SK-N-SH (cell line): ENCODE measurements around the gene ESRRA. TPM values are rescaled to one million over a fixed set of nuclear protein-coding genes. Genes with fewer than 3 reads are reported as not detected.

Experiments
- CTCF ChIA-PET: fragments of 300-600, 350-600 bp; formaldehyde crosslinking; extraction: SDS; loops from one replicate; lab custom pipeline; 2021; lab: Yijun Ruan, JAX
- POLR2A ChIA-PET: fragments of 350-600 bp; sonication (Branson Sonifier 250); formaldehyde crosslinking; extraction: SDS; loops from one replicate; lab custom pipeline; 2020; ENCODE audit warnings: antibody characterized with exemption, inconsistent platforms; lab: Yijun Ruan, JAX
- DNase-seq: peaks from one replicate; pipeline ENCODE4 v3.0.0; 2012
- H2AFZ ChIP-seq: fragments of 200-600 bp; sonication (generic); 2 replicates; pipeline ENCODE4 v1.8.1; 2016; ENCODE audit warnings: antibody characterized with exemption, mild to moderate bottlenecking, low read depth
- H3F3A ChIP-seq: fragments of 200-600 bp; sonication (generic); replicated peaks from 2 replicates; pipeline ENCODE3; 2016; ENCODE audit warnings: antibody characterized with exemption, mild to moderate bottlenecking; ENCODE audit not compliant: insufficient read depth
- H3K27ac ChIP-seq, 2 experiments: fragments of 200-500 bp in 1 of 2; fragments of 200-600 bp in 1 of 2; sonication (Bioruptor generic) in 1 of 2; sonication (generic), shearing (Covaris generic) in 1 of 2; 2 replicates each; pipeline versions ENCODE4 v1.5.1 to v1.6.1; 2014 to 2016; ENCODE audit warnings: low read depth in 2 of 2, inconsistent platforms in 1 of 2, low read length in 1 of 2, mild to moderate bottlenecking in 1 of 2, mixed read lengths in 1 of 2
- H3K27me3 ChIP-seq: fragments of 200-600 bp; sonication (generic), shearing (Covaris generic); 2 replicates; pipeline ENCODE4 v1.6.1; 2016; ENCODE audit warnings: mixed run types; ENCODE audit not compliant: insufficient read depth
- H3K36me3 ChIP-seq, 2 experiments: fragments of 200-500 bp in 1 of 2; fragments of 200-600 bp in 1 of 2; sonication (Bioruptor generic) in 1 of 2; sonication (generic) in 1 of 2; replicated peaks in 1 of 2; 2 replicates each; pipeline versions ENCODE3 to v1.5.1; 2014 to 2016; ENCODE audit warnings: low read length in 1 of 2, mild to moderate bottlenecking in 1 of 2; ENCODE audit not compliant: insufficient read depth in 2 of 2, control insufficient read depth in 1 of 2
- H3K4me1 ChIP-seq, 2 experiments: fragments of 200-500 bp in 1 of 2; fragments of 200-600 bp in 1 of 2; sonication (Bioruptor generic) in 1 of 2; sonication (generic), shearing (Covaris generic) in 1 of 2; 2 replicates each; pipeline versions ENCODE4 v1.5.1 to v1.6.1; 2014 to 2016; ENCODE audit warnings: low read depth in 1 of 2, low read length in 1 of 2, mixed run types in 1 of 2; ENCODE audit not compliant: insufficient read depth in 2 of 2, control insufficient read depth in 1 of 2
- H3K4me2 ChIP-seq: fragments of 200-600 bp; sonication (generic), shearing (Covaris generic); 2 replicates; pipeline ENCODE4 v1.6.1; 2017; ENCODE audit warnings: mixed run types
- H3K4me3 ChIP-seq, 2 experiments: fragments of 200-500 bp in 1 of 2; fragments of 200-600 bp in 1 of 2; sonication (Bioruptor generic) in 1 of 2; sonication (generic), shearing (Covaris generic) in 1 of 2; 2 replicates each; pipeline versions ENCODE4 v1.5.1 to v1.8.1; 2014 to 2016; ENCODE audit warnings: low read depth in 2 of 2, inconsistent platforms in 1 of 2, low read length in 1 of 2, mild to moderate bottlenecking in 1 of 2, mixed read lengths in 1 of 2, moderate library complexity in 1 of 2
- H3K79me2 ChIP-seq: fragments of 200-600 bp; sonication (generic); 2 replicates; pipeline ENCODE4 v1.8.1; 2017; ENCODE audit warnings: mild to moderate bottlenecking; ENCODE audit not compliant: insufficient read depth
- H3K9ac ChIP-seq: fragments of 200-600 bp; sonication (generic); 2 replicates; pipeline ENCODE4 v1.6.1; 2017; ENCODE audit warnings: mixed run types
- H3K9me2 ChIP-seq: fragments of 200-600 bp; sonication (generic); 2 replicates; pipeline ENCODE4 v1.6.1; 2017; ENCODE audit warnings: mixed run types
- H3K9me3 ChIP-seq: fragments of 200-600 bp; sonication (generic); 2 replicates; pipeline ENCODE4 v1.6.1; 2017; ENCODE audit warnings: mixed run types, mild to moderate bottlenecking, moderate library complexity
- H4K20me1 ChIP-seq: fragments of 200-600 bp; sonication (generic); 2 replicates; pipeline ENCODE4 v1.6.1; 2017; ENCODE audit warnings: mild to moderate bottlenecking, mixed run types; ENCODE audit not compliant: insufficient read depth
- EP300 ChIP-seq, 2 experiments: IDR thresholded peaks; 2 replicates each; pipeline versions ENCODE4 v1.4.0 to v1.6.1; 2012; ENCODE audit warnings: borderline replicate concordance in 1 of 2, low read depth in 1 of 2, low read length in 1 of 2
- FOXJ3 ChIP-seq: sonication (generic); formaldehyde crosslinking; IDR thresholded peaks from 2 replicates; pipeline ENCODE4 v1.5.1; 2020; ENCODE audit warnings: mild to moderate bottlenecking, missing genetic modification reagents
- GATA2 ChIP-seq: sonication (generic); formaldehyde crosslinking; IDR thresholded peaks from 2 replicates; pipeline ENCODE4 v1.5.0; 2020; ENCODE audit warnings: mild to moderate bottlenecking, missing genetic modification reagents
- JUND ChIP-seq: IDR thresholded peaks from 2 replicates; pipeline ENCODE4 v1.4.0; 2012
- NRF1 ChIP-seq: IDR thresholded peaks from 2 replicates; pipeline ENCODE4 v1.6.1; 2012; ENCODE audit warnings: low read depth, mild to moderate bottlenecking, low read length
- RAD21 ChIP-seq: IDR thresholded peaks from 2 replicates; pipeline ENCODE4 v1.6.1; 2012; ENCODE audit warnings: mild to moderate bottlenecking, low read length
- RCOR1 ChIP-seq: fragments of 150-350 bp; IDR thresholded peaks from 2 replicates; pipeline ENCODE4 v1.6.1; 2017; ENCODE audit warnings: antibody characterized with exemption, low read length
- RFX5 ChIP-seq: IDR thresholded peaks from 2 replicates; pipeline ENCODE4 v1.6.1; 2012; ENCODE audit warnings: mild to moderate bottlenecking, improper control_type of control experiment, low read length
- RXRA ChIP-seq: IDR thresholded peaks from 2 replicates; pipeline ENCODE4 v1.4.0; 2012; ENCODE audit warnings: low read depth, mild to moderate bottlenecking, borderline replicate concordance
- SMC3 ChIP-seq: IDR thresholded peaks from 2 replicates; pipeline ENCODE4 v1.6.1; 2012; ENCODE audit warnings: low read depth, low read length, improper control_type of control experiment
- TAF1 ChIP-seq: IDR thresholded peaks from 2 replicates; pipeline ENCODE4 v1.6.1; 2012; ENCODE audit warnings: low read depth, mild to moderate bottlenecking, low read length, moderate library complexity, borderline replicate concordance
- YY1 ChIP-seq: IDR thresholded peaks from 2 replicates; pipeline ENCODE4 v1.4.0; 2012; ENCODE audit warnings: low read depth, mild to moderate bottlenecking
- WGBS: methylation state at CpG from one replicate; pipeline ENCODE4 v1.1.6; 2017; ENCODE audit warnings: low lambda C conversion rate; 5-methylcytosine and 5-hydroxymethylcytosine counted together
- polyA plus RNA-seq, 3 experiments: library from polyadenylated mRNA; depleted of rRNA; stranded (reverse); fragments of >200 nt; gene quantifications; 2 replicates each; pipeline ENCODE4 v1.2.3, GENCODE V29; 2012
- TF ChIP-seq, protein P1 (sequence below): IDR thresholded peaks from 2 replicates; pipeline ENCODE4 v1.4.0; 2012; ENCODE audit warnings: low read depth, borderline replicate concordance
- TF ChIP-seq, protein P2 (sequence below): fragments of 150-350 bp; IDR thresholded peaks from 2 replicates; pipeline ENCODE4 v1.6.1; 2016; ENCODE audit warnings: mild to moderate bottlenecking, low read depth, low read length
- TF ChIP-seq, protein P3 (sequence below): IDR thresholded peaks from 2 replicates; pipeline ENCODE4; 2012

The ESRRA gene
- polyA plus RNA-seq, 1 of the 3 experiments (the other 2 are of a cell fraction), result 27.8 TPM

DNA sequence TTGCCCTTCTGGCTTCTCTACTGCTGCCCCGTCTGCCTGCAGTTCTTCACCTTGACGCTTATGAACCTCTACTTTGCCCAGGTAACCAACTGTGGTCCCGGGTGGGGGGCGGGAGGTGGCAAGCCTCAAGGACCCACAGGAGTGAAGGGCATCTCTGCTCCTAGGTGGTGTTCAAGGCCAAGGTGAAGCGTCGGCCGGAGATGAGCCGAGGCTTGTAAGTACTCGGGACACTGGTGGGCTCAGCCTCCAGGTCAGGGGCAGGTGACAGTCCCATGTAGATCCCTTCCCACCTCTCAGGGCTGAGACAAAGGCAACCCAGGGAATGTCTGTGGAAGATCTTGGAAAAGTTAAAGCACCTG, 18.5 kb upstream of the ESRRA start (continued):
- TF ChIP-seq, protein P1, sequence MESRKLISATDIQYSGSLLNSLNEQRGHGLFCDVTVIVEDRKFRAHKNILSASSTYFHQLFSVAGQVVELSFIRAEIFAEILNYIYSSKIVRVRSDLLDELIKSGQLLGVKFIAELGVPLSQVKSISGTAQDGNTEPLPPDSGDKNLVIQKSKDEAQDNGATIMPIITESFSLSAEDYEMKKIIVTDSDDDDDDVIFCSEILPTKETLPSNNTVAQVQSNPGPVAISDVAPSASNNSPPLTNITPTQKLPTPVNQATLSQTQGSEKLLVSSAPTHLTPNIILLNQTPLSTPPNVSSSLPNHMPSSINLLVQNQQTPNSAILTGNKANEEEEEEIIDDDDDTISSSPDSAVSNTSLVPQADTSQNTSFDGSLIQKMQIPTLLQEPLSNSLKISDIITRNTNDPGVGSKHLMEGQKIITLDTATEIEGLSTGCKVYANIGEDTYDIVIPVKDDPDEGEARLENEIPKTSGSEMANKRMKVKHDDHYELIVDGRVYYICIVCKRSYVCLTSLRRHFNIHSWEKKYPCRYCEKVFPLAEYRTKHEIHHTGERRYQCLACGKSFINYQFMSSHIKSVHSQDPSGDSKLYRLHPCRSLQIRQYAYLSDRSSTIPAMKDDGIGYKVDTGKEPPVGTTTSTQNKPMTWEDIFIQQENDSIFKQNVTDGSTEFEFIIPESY, result no peak
- no peak for TF ChIP-seq RCOR1
- TF ChIP-seq FOXJ3, result no peak
- TF ChIP-seq EP300 (IDR thresholded peaks at IDR 0.05; ENCODE audit: borderline replicate concordance in 1 of 2, low read depth in 1 of 2, low read length in 1 of 2), result no peak
- TF ChIP-seq RAD21, result no peak
- TF ChIP-seq, all 33 proteins: peak for 0

DNA sequence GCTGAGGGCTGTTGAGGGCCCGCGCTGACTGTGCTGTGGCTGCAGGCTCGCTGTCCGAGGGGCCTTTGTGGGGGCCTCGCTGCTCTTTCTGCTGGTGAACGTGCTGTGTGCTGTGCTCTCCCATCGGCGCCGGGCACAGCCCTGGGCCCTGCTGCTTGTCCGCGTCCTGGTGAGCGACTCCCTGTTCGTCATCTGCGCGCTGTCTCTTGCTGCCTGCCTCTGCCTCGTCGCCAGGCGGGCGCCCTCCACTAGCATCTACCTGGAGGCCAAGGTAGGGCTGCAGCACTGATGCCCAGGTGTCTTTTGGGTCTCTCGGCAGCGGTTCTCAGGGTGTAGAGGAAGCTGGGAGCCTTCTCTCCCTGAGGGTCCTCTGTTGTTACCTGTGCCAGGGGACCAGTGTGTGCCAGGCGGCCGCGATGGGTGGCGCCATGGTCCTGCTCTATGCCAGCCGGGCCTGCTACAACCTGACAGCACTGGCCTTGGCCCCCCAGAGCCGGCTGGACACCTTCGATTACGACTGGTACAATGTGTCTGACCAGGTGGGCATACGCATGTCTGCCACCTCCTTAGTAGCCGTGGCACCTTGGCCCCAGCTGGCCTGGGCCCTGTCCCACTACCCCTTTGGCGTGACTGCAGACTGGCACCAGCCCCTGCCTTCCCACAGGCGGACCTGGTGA, 17.5 kb upstream of the ESRRA start:
- Histone ChIP-seq H2AFZ (no peak overlapping the region), H4K20me1 (no peaks in the 10 kb centered on the region), H3K4me3 (no peak overlapping the region), H3K9ac (no peak overlapping the region), H3K27ac (no peak overlapping the region), H3K36me3 (peaks cover 0 to 2% of the 10 kb centered on the region in 2 experiments), H3K27me3 (peaks cover 15% of the 10 kb centered on the region; the same call in 1 of the 2 replicates), H3F3A (peaks cover 16% of the 10 kb centered on the region), H3K79me2 (peaks cover 23% of the 10 kb centered on the region), H3K4me1 (peaks cover 8 to 32% of the 10 kb centered on the region in 2 experiments; a peak in 2 of 4 replicates), H3K4me2 (no peak overlapping the region; the same call in 1 of the 2 replicates), H3K9me2 (no peaks in the 10 kb centered on the region), H3K9me3 (no peaks in the 10 kb centered on the region)
- 96% methylated on average over 21 of the region's 33 CpGs for WGBS
- DNase-seq, result no peak
- TF ChIP-seq RAD21 (no peak), YY1 (no peak), RFX5 (no peak), NRF1 (no peak), GATA2 (no peak), RXRA (no peak), TAF1 (no peak), SMC3 (no peak), JUND (no peak)
- TF ChIP-seq, protein P2, sequence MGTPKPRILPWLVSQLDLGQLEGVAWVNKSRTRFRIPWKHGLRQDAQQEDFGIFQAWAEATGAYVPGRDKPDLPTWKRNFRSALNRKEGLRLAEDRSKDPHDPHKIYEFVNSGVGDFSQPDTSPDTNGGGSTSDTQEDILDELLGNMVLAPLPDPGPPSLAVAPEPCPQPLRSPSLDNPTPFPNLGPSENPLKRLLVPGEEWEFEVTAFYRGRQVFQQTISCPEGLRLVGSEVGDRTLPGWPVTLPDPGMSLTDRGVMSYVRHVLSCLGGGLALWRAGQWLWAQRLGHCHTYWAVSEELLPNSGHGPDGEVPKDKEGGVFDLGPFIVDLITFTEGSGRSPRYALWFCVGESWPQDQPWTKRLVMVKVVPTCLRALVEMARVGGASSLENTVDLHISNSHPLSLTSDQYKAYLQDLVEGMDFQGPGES, result no peak
- TF ChIP-seq, protein P3, sequence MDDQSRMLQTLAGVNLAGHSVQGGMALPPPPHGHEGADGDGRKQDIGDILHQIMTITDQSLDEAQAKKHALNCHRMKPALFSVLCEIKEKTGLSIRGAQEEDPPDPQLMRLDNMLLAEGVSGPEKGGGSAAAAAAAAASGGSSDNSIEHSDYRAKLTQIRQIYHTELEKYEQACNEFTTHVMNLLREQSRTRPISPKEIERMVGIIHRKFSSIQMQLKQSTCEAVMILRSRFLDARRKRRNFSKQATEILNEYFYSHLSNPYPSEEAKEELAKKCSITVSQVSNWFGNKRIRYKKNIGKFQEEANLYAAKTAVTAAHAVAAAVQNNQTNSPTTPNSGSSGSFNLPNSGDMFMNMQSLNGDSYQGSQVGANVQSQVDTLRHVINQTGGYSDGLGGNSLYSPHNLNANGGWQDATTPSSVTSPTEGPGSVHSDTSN, result no peak
- CTCF ChIA-PET, result interaction anchor here (1.0 to 12.2 kb wide), 5 partner anchors 16 to 67 kb away, joined by 3 to 196 read pairs (median 7); partner anchors contain the start of genes CATSPERZ, ESRRA, PRDX5 and TRMT112
- POLR2A ChIA-PET, result no interaction called here
